Nephron (organoid): ENCODE measurements around the gene MOXD1.
"Not testable (repeated sequence)": the region's sequence is repeated elsewhere in the genome, so short reads cannot be mapped to it uniquely, and the experiment has no call there.

ENCODE experiments used
- H3K27ac Mint-ChIP-seq, 3 experiments: 2 replicates each; pipeline ENCODE4 v1.8.0; 2020; ENCODE audit warnings: mixed read lengths in 3 of 3, mild to moderate bottlenecking in 2 of 3, moderate library complexity in 1 of 3
- H3K27me3 Mint-ChIP-seq: 2 replicates; pipeline ENCODE4 v1.8.0; 2021; ENCODE audit warnings: low read depth, mild to moderate bottlenecking, moderate library complexity, mixed read lengths
- H3K36me3 Mint-ChIP-seq: 2 replicates; pipeline ENCODE4 v1.8.0; 2020; ENCODE audit warnings: low read depth, mixed read lengths
- H3K4me1 Mint-ChIP-seq: 2 replicates; pipeline ENCODE4 v1.8.0; 2020; ENCODE audit warnings: mixed read lengths
- H3K4me3 Mint-ChIP-seq, 3 experiments: 2 replicates each; pipeline ENCODE4 v1.8.0; 2020; ENCODE audit warnings: mild to moderate bottlenecking in 3 of 3, mixed read lengths in 3 of 3, moderate library complexity in 2 of 3
- H3K9me3 Mint-ChIP-seq: 2 replicates; pipeline ENCODE4 v1.8.0; 2020; ENCODE audit warnings: mixed read lengths
- TF ChIP-seq, protein P1 (sequence below), 3 experiments: fragments of 200-600 bp; sonication (generic); IDR thresholded peaks; one replicate each; pipeline ENCODE4 v1.5.0; 2021; ENCODE audit warnings: antibody characterized with exemption in 3 of 3; ENCODE audit not compliant: unreplicated experiment in 3 of 3

MOXD1 gene

DNA sequence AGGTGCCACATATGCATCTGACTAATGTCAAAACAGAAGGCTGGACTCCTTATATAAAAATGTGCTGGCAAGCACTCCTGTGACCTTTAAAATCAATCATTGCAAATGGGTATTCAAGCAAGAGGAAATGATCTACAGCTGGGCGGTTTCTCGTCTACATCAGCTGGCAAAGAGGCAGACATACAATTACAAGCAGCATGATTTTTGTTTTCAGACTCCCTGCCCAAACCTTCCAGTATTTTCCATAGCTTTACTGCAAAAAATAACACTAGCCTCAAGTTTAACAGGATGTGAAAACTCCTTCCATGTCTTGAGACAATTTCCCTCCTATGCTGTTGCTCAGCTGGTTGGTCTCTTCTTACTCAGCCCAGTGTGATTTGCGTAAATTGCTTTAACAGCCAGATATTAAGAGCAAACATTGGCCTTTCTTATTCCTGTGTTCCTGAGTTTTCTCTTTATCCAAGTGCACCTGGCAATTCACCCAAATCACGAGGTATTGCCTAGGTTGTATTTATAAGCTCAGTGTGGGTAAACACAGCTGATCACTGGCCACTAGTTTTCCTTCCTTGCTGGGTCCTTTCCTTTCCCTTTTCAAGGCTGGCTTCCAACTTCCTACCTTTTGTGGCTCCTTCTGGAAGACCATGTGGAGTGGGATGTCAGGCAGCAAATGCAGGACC lies 130.4 kb downstream of the MOXD1 start:
- Mint-ChIP-seq H3K4me3 (no peak overlapping the region), H3K27ac (peak overlapping the region; percentile 19 to 75 (median 32)), H3K4me1 (peaks cover 34% of the 10 kb centered on the region), H3K36me3 (no peaks in the 10 kb centered on the region), H3K9me3 (no peaks in the 10 kb centered on the region), H3K27me3 (no peaks in the 10 kb centered on the region)
- TF ChIP-seq, protein P1, sequence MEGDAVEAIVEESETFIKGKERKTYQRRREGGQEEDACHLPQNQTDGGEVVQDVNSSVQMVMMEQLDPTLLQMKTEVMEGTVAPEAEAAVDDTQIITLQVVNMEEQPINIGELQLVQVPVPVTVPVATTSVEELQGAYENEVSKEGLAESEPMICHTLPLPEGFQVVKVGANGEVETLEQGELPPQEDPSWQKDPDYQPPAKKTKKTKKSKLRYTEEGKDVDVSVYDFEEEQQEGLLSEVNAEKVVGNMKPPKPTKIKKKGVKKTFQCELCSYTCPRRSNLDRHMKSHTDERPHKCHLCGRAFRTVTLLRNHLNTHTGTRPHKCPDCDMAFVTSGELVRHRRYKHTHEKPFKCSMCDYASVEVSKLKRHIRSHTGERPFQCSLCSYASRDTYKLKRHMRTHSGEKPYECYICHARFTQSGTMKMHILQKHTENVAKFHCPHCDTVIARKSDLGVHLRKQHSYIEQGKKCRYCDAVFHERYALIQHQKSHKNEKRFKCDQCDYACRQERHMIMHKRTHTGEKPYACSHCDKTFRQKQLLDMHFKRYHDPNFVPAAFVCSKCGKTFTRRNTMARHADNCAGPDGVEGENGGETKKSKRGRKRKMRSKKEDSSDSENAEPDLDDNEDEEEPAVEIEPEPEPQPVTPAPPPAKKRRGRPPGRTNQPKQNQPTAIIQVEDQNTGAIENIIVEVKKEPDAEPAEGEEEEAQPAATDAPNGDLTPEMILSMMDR (IDR thresholded peaks at IDR 0.05; ENCODE audit: unreplicated experiment in 3 of 3): no peak

- not testable (repeated sequence) for H3K4me3 Mint-ChIP-seq, H3K36me3 Mint-ChIP-seq, H3K9me3 Mint-ChIP-seq, H3K27me3 Mint-ChIP-seq
- Mint-ChIP-seq H3K4me1 (peaks cover 34% of the 10 kb centered on the region), H3K27ac (peak overlapping the region in 1 of 3 experiments; percentile 18)
Measured at GRCh38 chr6:132268666-132269065, 132.6 kb downstream of the MOXD1 start.

DNA sequence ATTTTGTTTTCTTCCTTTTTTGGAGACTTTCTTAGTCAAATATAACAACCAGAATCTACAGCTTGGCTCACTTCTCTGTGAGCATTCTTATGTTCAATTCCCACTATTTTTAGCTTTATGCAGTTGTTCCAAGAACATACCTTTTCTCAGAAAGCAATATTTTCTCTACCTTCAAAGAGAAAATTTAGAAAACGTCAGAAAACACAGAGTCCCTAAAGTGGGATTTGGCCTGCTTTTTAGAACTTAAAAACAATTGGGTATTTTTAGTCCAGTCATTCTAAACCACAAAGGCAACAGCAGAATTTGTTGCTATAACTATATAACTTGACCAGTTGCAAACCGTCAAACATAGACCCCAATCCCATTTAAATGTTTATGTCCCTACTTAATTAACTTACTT lies 133.1 kb downstream of the MOXD1 start:
- Mint-ChIP-seq H3K36me3 (no peaks in the 10 kb centered on the region), H3K9me3 (no peaks in the 10 kb centered on the region), H3K4me3 (no peak overlapping the region), H3K4me1 (peaks cover 34% of the 10 kb centered on the region), H3K27me3 (no peaks in the 10 kb centered on the region), H3K27ac (peak overlapping the region in 1 of 3 experiments; percentile 18)
- TF ChIP-seq, protein P1 (IDR thresholded peaks at IDR 0.05; ENCODE audit: unreplicated experiment in 3 of 3): no peak

GRCh38 chr6:132265451-132266097 lies 135.7 kb downstream of the MOXD1 start:
- Mint-ChIP-seq H3K27me3 (peaks cover 4% of the 10 kb centered on the region), H3K36me3 (no peaks in the 10 kb centered on the region), H3K27ac (peak overlapping the region in 1 of 3 experiments; percentile 3), H3K4me1 (peaks cover 44% of the 10 kb centered on the region), H3K9me3 (no peaks in the 10 kb centered on the region), H3K4me3 (no peak overlapping the region)
- TF ChIP-seq, protein P1 (IDR thresholded peaks at IDR 0.05; ENCODE audit: unreplicated experiment in 3 of 3): no peak

GRCh38 chr6:132264021-132264500 lies 137.2 kb downstream of the MOXD1 start:
- TF ChIP-seq, protein P1 (IDR thresholded peaks at IDR 0.05; ENCODE audit: unreplicated experiment in 3 of 3): no peak
- H3K4me1 Mint-ChIP-seq: peaks cover 47% of the 10 kb centered on the region
- H3K36me3 Mint-ChIP-seq: no peaks in the 10 kb centered on the region
- H3K27me3 Mint-ChIP-seq: peaks cover 4% of the 10 kb centered on the region
- H3K4me3 Mint-ChIP-seq: no peak overlapping the region
- H3K27ac Mint-ChIP-seq: no peak overlapping the region
- no peaks in the 10 kb centered on the region for H3K9me3 Mint-ChIP-seq

DNA sequence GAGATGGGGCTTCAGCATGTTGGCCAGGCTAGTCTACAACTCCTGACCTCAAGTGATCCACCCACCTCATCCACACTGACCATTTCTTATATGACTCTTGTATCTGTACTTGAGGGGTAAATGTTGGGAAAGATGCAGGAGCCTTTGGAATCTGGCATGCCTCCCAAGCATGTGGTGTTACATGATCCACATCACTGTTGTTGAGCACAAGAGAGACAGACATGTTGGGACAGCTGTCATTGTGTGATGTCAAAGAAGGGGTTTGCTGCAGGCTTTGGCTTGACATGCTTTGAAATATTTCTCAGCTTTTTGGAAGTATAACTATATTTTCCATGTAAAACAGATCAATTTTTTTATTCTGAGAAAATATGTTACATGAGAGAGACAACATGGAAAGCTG lies 139.9 kb downstream of the MOXD1 start:
- TF ChIP-seq, protein P1 (IDR thresholded peaks at IDR 0.05; ENCODE audit: unreplicated experiment in 3 of 3): no peak
- Mint-ChIP-seq H3K27me3 (peaks cover 4% of the 10 kb centered on the region), H3K36me3 (no peaks in the 10 kb centered on the region), H3K27ac (peak overlapping the region; percentile 73 to 92 (median 89)), H3K4me1 (peaks cover 55% of the 10 kb centered on the region), H3K9me3 (no peaks in the 10 kb centered on the region), H3K4me3 (peak overlapping the region in 1 of 3 experiments; percentile 35)
